ENCODE data around the gene CPB2.

CPB2 gene

GRCh38 chr13:46045424-46045823 is 59.4 kb downstream of the CPB2 start:
- no peak for DNase-seq

DNA sequence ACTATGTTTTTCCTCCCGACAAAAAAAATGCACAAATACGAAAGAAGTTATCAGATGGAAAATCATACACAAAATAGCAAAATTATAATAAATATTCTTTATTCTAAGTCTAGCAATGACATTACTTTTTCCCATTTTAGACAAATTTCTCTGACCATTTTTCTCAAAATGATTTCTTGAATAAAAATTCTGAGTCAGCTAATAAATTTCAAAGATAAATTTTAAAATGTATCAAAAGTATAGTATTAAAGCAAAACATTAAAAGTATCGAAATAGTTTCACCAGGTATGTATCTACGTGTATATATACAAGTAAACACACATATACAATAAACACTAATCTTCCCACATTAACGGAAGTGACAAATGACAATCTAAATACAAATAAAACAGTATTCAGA is 61.2 kb downstream of the CPB2 start:
- no peak for DNase-seq

DNA sequence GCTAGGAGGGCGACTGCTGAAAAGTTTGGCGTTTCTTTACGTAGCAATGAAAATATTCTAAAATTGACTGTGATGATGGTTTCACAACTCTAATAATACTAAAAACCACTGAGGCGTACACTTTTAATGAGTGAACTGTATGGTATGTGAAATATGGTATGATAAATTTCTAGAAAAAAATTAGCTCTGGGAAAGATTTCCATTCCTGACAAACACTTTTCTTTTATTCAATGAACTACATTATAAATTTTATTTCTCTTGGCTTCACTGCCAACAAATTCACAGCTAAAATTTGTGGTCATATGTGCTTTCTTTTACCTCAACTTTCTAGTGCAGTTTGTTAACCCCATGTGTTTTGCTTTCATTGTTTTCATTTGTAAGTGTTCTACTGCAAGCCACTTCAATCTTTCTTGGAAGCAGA is 63.4 kb downstream of the CPB2 start:
- no peak for DNase-seq

GRCh38 chr13:46040763-46041162 is 64.1 kb downstream of the CPB2 start:
- DNase-seq = no peak

DNA sequence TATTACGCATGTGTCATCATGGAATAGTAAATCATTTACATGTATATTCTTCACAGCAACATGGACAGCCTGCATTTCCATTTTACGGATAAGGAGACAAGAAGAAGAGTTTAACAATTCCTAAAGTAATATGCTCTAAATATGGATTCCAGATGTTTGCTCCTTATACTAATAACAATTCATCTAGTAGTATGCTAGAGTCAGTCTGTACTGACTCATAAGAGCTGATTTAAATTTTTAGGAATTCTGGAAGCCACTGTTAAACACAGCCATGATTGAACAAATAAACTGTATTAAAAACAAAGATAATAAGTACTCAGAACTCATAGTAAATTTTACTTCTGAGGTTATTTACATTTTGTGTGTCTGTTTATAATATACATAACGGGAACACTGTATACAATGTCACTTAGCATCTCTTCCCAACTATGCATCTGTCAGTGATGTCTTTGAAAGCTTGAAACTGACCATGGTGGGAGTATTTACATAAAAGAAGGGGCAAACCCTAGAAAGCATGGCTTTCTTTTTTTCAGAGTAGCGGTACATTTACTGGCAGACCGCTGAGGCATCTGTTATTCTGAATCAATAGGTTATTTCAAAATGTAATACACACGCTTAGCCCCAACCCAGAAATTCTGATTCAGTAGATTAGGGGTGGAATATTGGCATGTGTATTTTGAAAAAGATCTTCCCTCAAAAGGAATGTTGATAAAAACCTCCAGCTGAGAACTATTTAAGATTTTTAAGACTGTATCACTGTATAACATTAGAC is 65.2 kb downstream of the CPB2 start:
- DNase-seq = no peak

- DNase-seq = no peak
Observed at GRCh38 chr13:46038296-46038695, 66.5 kb downstream of the CPB2 start.

GRCh38 chr13:46035066-46035465 is 69.8 kb downstream of the CPB2 start:
- no peak for DNase-seq

- no peak for DNase-seq
Observed at GRCh38 chr13:46032341-46032740, 72.5 kb downstream of the CPB2 start.

GRCh38 chr13:46031581-46032263 is 73.1 kb downstream of the CPB2 start:
- no peak for DNase-seq

- no peak for DNase-seq
Observed at GRCh38 chr13:46025157-46025556, 79.7 kb downstream of the CPB2 start.

DNA sequence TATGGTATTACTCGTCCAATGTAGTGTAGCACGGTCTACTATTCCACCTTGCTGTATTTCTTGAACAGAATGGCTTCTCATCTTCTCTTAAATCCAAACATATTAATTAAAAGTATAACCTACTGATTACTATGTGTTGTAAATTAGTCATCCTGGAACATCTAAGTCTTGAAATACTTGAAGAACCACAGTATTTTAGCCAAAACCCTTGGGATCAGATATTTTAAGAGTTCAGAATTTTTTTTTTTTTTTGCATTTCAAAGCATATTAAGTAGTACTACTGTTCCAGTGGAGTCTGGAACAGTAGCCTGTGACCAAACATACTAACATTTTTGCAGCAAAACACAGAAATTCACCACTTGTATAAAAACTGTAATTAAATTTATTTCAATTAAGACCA is 82.4 kb downstream of the CPB2 start:
- DNase-seq = no peak

- DNase-seq = no peak
Observed at GRCh38 chr13:46016216-46016615, 88.6 kb downstream of the CPB2 start.

DNA sequence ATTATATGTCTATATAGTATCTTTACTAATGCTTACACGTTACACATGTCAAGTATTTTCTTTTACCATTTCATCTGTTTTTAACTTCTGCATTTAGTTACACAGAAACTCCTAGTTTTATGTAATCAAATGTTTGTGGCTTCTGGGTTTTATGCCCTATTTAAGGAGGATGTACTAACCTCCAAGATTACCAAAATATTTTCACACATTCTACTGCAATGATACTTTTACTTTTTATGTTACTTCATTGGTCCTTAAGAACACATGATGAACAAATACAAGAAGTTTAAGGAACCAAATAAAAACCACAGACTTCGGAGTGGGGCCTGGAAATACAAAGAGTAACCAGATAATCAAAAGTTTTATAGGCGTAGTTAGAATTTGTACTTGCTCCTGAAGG is 89.5 kb downstream of the CPB2 start:
- no peak for DNase-seq

DNA sequence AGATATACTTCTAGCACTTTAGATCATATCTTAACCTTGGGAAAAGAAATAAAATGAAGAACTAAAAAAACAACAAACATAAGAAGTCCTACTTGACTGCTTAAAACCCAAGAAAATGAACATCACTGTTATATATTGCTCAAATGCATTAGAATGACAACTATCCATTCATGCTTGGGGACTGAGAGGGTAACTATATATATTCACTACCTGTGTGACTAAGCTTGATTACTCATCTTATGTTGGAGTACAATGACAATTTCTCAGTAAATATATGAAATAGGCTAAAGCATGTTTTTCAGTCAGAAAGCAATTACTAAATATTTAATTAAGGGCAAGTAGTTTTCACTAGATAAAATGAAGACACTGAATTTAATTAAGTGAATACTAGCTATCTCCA is 92.4 kb downstream of the CPB2 start:
- DNase-seq = no peak

GRCh38 chr13:46010148-46010547 is 94.7 kb downstream of the CPB2 start:
- no peak for DNase-seq

- DNase-seq = no peak
Observed at GRCh38 chr13:46008631-46009030, 96.2 kb downstream of the CPB2 start.

- no peak for DNase-seq
Observed at GRCh38 chr13:46006688-46007452, 98.0 kb downstream of the CPB2 start.

GRCh38 chr13:46004491-46004890 is 100.3 kb downstream of the CPB2 start:
- DNase-seq = no peak

Data from activated gamma-delta T cell (primary cell).